Neural cell (in vitro differentiated cells): ENCODE measurements around the gene ABCA6. TPM values are rescaled to one million over a fixed set of nuclear protein-coding genes. Genes with fewer than 3 reads are reported as not detected.

ENCODE experiments used
- H2AFZ ChIP-seq: fragments of 200-600, 300-800 bp; sonication (generic), shearing (Covaris generic); 2 replicates; pipeline ENCODE4 v1.6.0; 2014; ENCODE audit warnings: low read depth, mild to moderate bottlenecking, antibody characterized with exemption, low read length, moderate library complexity
- H3F3A ChIP-seq: fragments of 200-600 bp; shearing (Covaris generic); 2 replicates; pipeline ENCODE4 v1.6.1; 2016; ENCODE audit warnings: mild to moderate bottlenecking, moderate library complexity, mixed read lengths, antibody characterized with exemption, low read length; ENCODE audit not compliant: insufficient read depth, poor library complexity, severe bottlenecking
- H3K27ac ChIP-seq: fragments of 200-600, 300-800 bp; sonication (generic), shearing (Covaris generic); 2 replicates; pipeline ENCODE4 v1.5.1; 2014; ENCODE audit warnings: mild to moderate bottlenecking, low read length, moderate library complexity
- H3K27me3 ChIP-seq: fragments of 300-800, 200-600 bp; sonication (generic), shearing (Covaris generic); 2 replicates; pipeline ENCODE4 v1.6.0; 2014; ENCODE audit warnings: mild to moderate bottlenecking, low read depth, low read length, moderate library complexity; ENCODE audit not compliant: insufficient read depth
- H3K36me3 ChIP-seq: fragments of 300-800, 200-600 bp; sonication (generic), shearing (Covaris generic); 2 replicates; pipeline ENCODE4 v1.5.1; 2014; ENCODE audit warnings: mild to moderate bottlenecking, antibody characterized with exemption, low read length, moderate library complexity; ENCODE audit not compliant: insufficient read depth
- H3K4me2 ChIP-seq: fragments of 300-800, 200-600 bp; sonication (generic), shearing (Covaris generic); 2 replicates; pipeline ENCODE4 v1.6.0; 2014; ENCODE audit warnings: mild to moderate bottlenecking, low read length
- H3K4me3 ChIP-seq: fragments of 300-800, 200-600 bp; sonication (generic), shearing (Covaris generic); 2 replicates; pipeline ENCODE4 v1.5.1; 2014; ENCODE audit warnings: mild to moderate bottlenecking, low read length, moderate library complexity
- H3K79me2 ChIP-seq: fragments of 200-600 bp; shearing (Covaris generic); replicated peaks from 2 replicates; pipeline ENCODE4 v1.6.0; 2014; ENCODE audit warnings: mild to moderate bottlenecking, low read length, moderate library complexity; ENCODE audit not compliant: insufficient read depth
- H3K9ac ChIP-seq: fragments of 300-800, 200-600 bp; sonication (generic), shearing (Covaris generic); 2 replicates; pipeline ENCODE4 v1.6.1; 2016; ENCODE audit warnings: mild to moderate bottlenecking, low read length, mixed read lengths
- H3K9me2 ChIP-seq: fragments of 200-600 bp; shearing (Covaris generic); 2 replicates; pipeline ENCODE4 v1.6.1; 2016; ENCODE audit warnings: mild to moderate bottlenecking, low read length, mixed read lengths; ENCODE audit not compliant: insufficient read depth
- H3K9me3 ChIP-seq: fragments of 200-600, 300-800 bp; sonication (generic), shearing (Covaris generic); 2 replicates; pipeline ENCODE4 v1.6.1; 2016; ENCODE audit warnings: mild to moderate bottlenecking, mixed run types, low read length, moderate library complexity, mixed read lengths
- H4K20me1 ChIP-seq: fragments of 200-600 bp; shearing (Covaris generic); 2 replicates; pipeline ENCODE4 v1.6.1; 2016; ENCODE audit warnings: mild to moderate bottlenecking, mixed run types; ENCODE audit not compliant: insufficient read depth
- CTCF ChIP-seq: fragments of 450-650 bp; IDR thresholded peaks from 2 replicates; pipeline ENCODE4 v1.5.1; 2014; ENCODE audit warnings: antibody characterized with exemption, mild to moderate bottlenecking, moderate library complexity; ENCODE audit not compliant: poor library complexity, severe bottlenecking
- EP300 ChIP-seq: fragments of 450-650 bp; conservative IDR thresholded peaks from 2 replicates; pipeline ENCODE4 v1.6.1; 2014; ENCODE audit warnings: antibody characterized with exemption, mild to moderate bottlenecking, moderate library complexity; ENCODE audit not compliant: poor library complexity, severe bottlenecking
- EZH2 ChIP-seq: fragments of 200-600, 300-800 bp; shearing (Covaris generic), sonication (generic); IDR thresholded peaks from 2 replicates; pipeline ENCODE4 v1.6.1; 2014; ENCODE audit warnings: antibody characterized with exemption, low read length, borderline replicate concordance, mild to moderate bottlenecking; ENCODE audit not compliant: insufficient read depth, poor library complexity, severe bottlenecking
- MXI1 ChIP-seq: fragments of 450-650 bp; conservative IDR thresholded peaks from 2 replicates; pipeline ENCODE4 v1.6.1; 2014; ENCODE audit warnings: antibody characterized with exemption, mild to moderate bottlenecking; ENCODE audit not compliant: poor library complexity, severe bottlenecking
- POLR2AphosphoS5 ChIP-seq: IDR thresholded peaks from 2 replicates; pipeline ENCODE4 v1.6.1; 2012
- RAD21 ChIP-seq: fragments of 450-650 bp; conservative IDR thresholded peaks from 2 replicates; pipeline ENCODE4 v1.6.1; 2014; ENCODE audit warnings: antibody characterized with exemption, mild to moderate bottlenecking, moderate library complexity
- REST ChIP-seq: IDR thresholded peaks from 2 replicates; pipeline ENCODE4 v1.6.1; 2012; ENCODE audit warnings: borderline replicate concordance
- SMC3 ChIP-seq: fragments of 450-650 bp; conservative IDR thresholded peaks from 2 replicates; pipeline ENCODE4 v1.6.1; 2014; ENCODE audit warnings: antibody characterized with exemption, mild to moderate bottlenecking, moderate library complexity; ENCODE audit not compliant: poor library complexity
- TAF1 ChIP-seq: IDR thresholded peaks from 2 replicates; pipeline ENCODE4 v1.6.1; 2012; ENCODE audit warnings: low read depth
- polyA plus RNA-seq: library from polyadenylated mRNA; depleted of rRNA; stranded (reverse); fragments of >200 nt; gene quantifications from 2 replicates; pipeline ENCODE4 v1.2.3, GENCODE V29; 2014

The ABCA6 gene
- polyA plus RNA-seq, 1 donor from 2014 or later = 1.6 TPM

- Histone ChIP-seq H3K36me3 (no peaks in the 10 kb centered on the region), H4K20me1 (no peaks in the 10 kb centered on the region), H3K27me3 (no peaks in the 10 kb centered on the region), H3K27ac (no peak overlapping the region), H3K9me3 (no peaks in the 10 kb centered on the region), H3K4me2 (no peak overlapping the region), H3K9me2 (no peaks in the 10 kb centered on the region), H3K79me2 (no peaks in the 10 kb centered on the region), H3F3A (no peaks in the 10 kb centered on the region), H3K9ac (no peak overlapping the region), H2AFZ (no peak overlapping the region), H3K4me3 (no peak overlapping the region)
- TF ChIP-seq EP300 (no peak), EZH2 (no peak), RAD21 (no peak), REST (no peak), CTCF (no peak), MXI1 (no peak), TAF1 (no peak)
These were observed 109.9 kb downstream of the ABCA6 start for GRCh38 chr17:69031839-69032238.

GRCh38 chr17:69030169-69030568 is 111.5 kb downstream of the ABCA6 start:
- Histone ChIP-seq H3K4me3 (no peak overlapping the region), H3K9me2 (no peaks in the 10 kb centered on the region), H3K27me3 (no peaks in the 10 kb centered on the region), H3K79me2 (no peaks in the 10 kb centered on the region), H3K4me2 (no peak overlapping the region), H3F3A (no peaks in the 10 kb centered on the region), H4K20me1 (no peaks in the 10 kb centered on the region), H3K27ac (no peak overlapping the region), H3K9ac (no peak overlapping the region), H2AFZ (no peak overlapping the region), H3K36me3 (no peaks in the 10 kb centered on the region), H3K9me3 (no peaks in the 10 kb centered on the region)
- no peak for TF ChIP-seq REST
- no peak for TF ChIP-seq RAD21
- TF ChIP-seq SMC3 = no peak
- TF ChIP-seq TAF1 = no peak
- TF ChIP-seq MXI1 = no peak
- TF ChIP-seq POLR2AphosphoS5 = no peak
- no peak for TF ChIP-seq EP300
- no peak for TF ChIP-seq CTCF
- no peak for TF ChIP-seq EZH2
